DND-41 (cell line): ENCODE measurements around the gene CRACR2A.

Experiments
- ATAC-seq: fragments of 200-7000 bp; cut with Tn5 transposase; 3 replicates; pipeline ENCODE4 v1.9.1; 2021; ENCODE audit warnings: low read depth; ENCODE audit not compliant: insufficient read depth
- DNase-seq: peaks from one replicate; pipeline ENCODE4 v3.0.0-alpha.2; 2020
- H2AFZ ChIP-seq: 2 replicates; pipeline ENCODE4 v1.6.0; 2012; ENCODE audit warnings: low read depth, low read length
- H3K27ac ChIP-seq: 2 replicates; pipeline ENCODE4 v1.5.1; 2012; ENCODE audit warnings: low read length, inconsistent platforms
- H3K27me3 ChIP-seq: fragments of 200-600 bp; sonication (generic); 2 replicates; pipeline ENCODE4 v1.6.0; 2012; ENCODE audit warnings: low read length, mild to moderate bottlenecking, inconsistent platforms; ENCODE audit not compliant: insufficient read depth, poor library complexity
- H3K36me3 ChIP-seq: 2 replicates; pipeline ENCODE4 v1.5.1; 2012; ENCODE audit warnings: low read length, inconsistent platforms; ENCODE audit not compliant: insufficient read depth
- H3K4me1 ChIP-seq: 2 replicates; pipeline ENCODE4 v1.5.1; 2012; ENCODE audit warnings: mild to moderate bottlenecking, low read length; ENCODE audit not compliant: insufficient read depth
- H3K4me2 ChIP-seq: 2 replicates; pipeline ENCODE4 v1.6.0; 2012; ENCODE audit warnings: mild to moderate bottlenecking, moderate library complexity, low read length, inconsistent platforms; ENCODE audit not compliant: insufficient read depth
- H3K4me3 ChIP-seq, 2 experiments: fragments of 200-600 bp in 1 of 2; shearing (Covaris generic) in 1 of 2; 2 replicates each; pipeline ENCODE4 v1.5.1; 2012 to 2016; ENCODE audit warnings: inconsistent platforms in 2 of 2, low read length in 2 of 2, mild to moderate bottlenecking in 2 of 2, low read depth in 1 of 2, moderate library complexity in 1 of 2
- H3K79me2 ChIP-seq: 2 replicates; pipeline ENCODE4 v1.6.0; 2012; ENCODE audit warnings: low read length, inconsistent platforms; ENCODE audit not compliant: insufficient read depth
- H3K9ac ChIP-seq: 2 replicates; pipeline ENCODE4 v1.6.0; 2012; ENCODE audit warnings: low read depth, mild to moderate bottlenecking, inconsistent platforms, low read length, moderate library complexity
- H3K9me3 ChIP-seq: 2 replicates; pipeline ENCODE4 v1.5.1; 2012; ENCODE audit warnings: low read length, moderate library complexity, mild to moderate bottlenecking, inconsistent platforms; ENCODE audit not compliant: insufficient read depth, severe bottlenecking
- H4K20me1 ChIP-seq: 2 replicates; pipeline ENCODE4 v1.6.0; 2012; ENCODE audit warnings: low read length; ENCODE audit not compliant: insufficient read depth
- CTCF ChIP-seq: IDR thresholded peaks from 2 replicates; pipeline ENCODE4 v1.5.1; 2012; ENCODE audit warnings: borderline replicate concordance, low read length, moderate library complexity, mild to moderate bottlenecking; ENCODE audit not compliant: poor library complexity, severe bottlenecking; ENCODE audit errors: extremely low read depth
- EZH2 ChIP-seq: IDR thresholded peaks from 3 replicates; pipeline ENCODE4 v1.6.1; 2012; ENCODE audit warnings: borderline replicate concordance, low read depth, mild to moderate bottlenecking, moderate library complexity, low read length, inconsistent platforms; ENCODE audit not compliant: severe bottlenecking

The CRACR2A gene

GRCh38 chr12:3677609-3678008 is 75.3 kb downstream of the CRACR2A start:
- no peak overlapping the region for H3K9ac ChIP-seq
- peaks cover 77% of the 10 kb centered on the region for H3K36me3 ChIP-seq
- no peaks in the 10 kb centered on the region for H3K4me1 ChIP-seq
- DNase-seq (peak; percentile 7), ATAC-seq (no peak)
- H3K27ac ChIP-seq: no peak overlapping the region
- H2AFZ ChIP-seq: no peak overlapping the region
- no peak overlapping the region for H3K4me3 ChIP-seq
- no peaks in the 10 kb centered on the region for H3K79me2 ChIP-seq
- H3K4me2 ChIP-seq: no peak overlapping the region
- TF ChIP-seq EZH2 (no peak), CTCF (peak; percentile 24)
- no peaks in the 10 kb centered on the region for H4K20me1 ChIP-seq
- H3K9me3 ChIP-seq: no peaks in the 10 kb centered on the region
- no peaks in the 10 kb centered on the region for H3K27me3 ChIP-seq

- Histone ChIP-seq H3K36me3 (peaks cover 82% of the 10 kb centered on the region), H3K4me3 (no peak overlapping the region)
- no peak for TF ChIP-seq EZH2
Observed at GRCh38 chr12:3673981-3674708, 78.8 kb downstream of the CRACR2A start.

DNA sequence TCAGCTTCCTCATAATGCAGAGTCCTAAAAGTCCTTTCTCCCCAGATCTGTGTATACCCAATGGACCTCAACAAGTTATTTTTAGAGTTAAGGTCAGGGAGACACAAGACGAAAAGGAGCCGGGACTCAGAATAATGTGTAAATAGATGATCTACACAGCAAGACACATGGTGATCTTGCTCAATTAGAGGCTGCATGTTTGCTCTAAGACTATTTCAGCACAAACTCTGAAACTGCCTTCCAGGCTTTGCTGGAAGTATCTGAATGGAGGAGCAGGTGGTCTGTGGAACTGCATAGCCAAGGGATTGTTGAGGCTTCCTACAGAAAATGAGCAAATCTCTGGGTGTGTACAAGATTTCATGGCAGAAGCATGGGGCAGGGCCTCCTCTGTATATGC is 80.8 kb downstream of the CRACR2A start:
- no peaks in the 10 kb centered on the region for H4K20me1 ChIP-seq
- H3K9ac ChIP-seq: no peak overlapping the region
- H2AFZ ChIP-seq: no peak overlapping the region
- DNase-seq: no peak
- ATAC-seq: no peak
- H3K27me3 ChIP-seq: no peaks in the 10 kb centered on the region
- TF ChIP-seq EZH2 (no peak), CTCF (no peak)
- H3K27ac ChIP-seq: no peak overlapping the region
- no peaks in the 10 kb centered on the region for H3K4me1 ChIP-seq
- no peak overlapping the region for H3K4me2 ChIP-seq
- H3K9me3 ChIP-seq: no peaks in the 10 kb centered on the region
- H3K4me3 ChIP-seq: no peak overlapping the region
- H3K79me2 ChIP-seq: no peaks in the 10 kb centered on the region
- H3K36me3 ChIP-seq: peaks cover 79% of the 10 kb centered on the region

More at GRCh38 chr12:3673981-3674708, 78.8 kb downstream of the CRACR2A start:
- ATAC-seq (no peak), DNase-seq (no peak)
- Histone ChIP-seq H2AFZ (no peak overlapping the region), H3K9me3 (no peaks in the 10 kb centered on the region), H3K27me3 (no peaks in the 10 kb centered on the region), H3K79me2 (no peaks in the 10 kb centered on the region), H3K9ac (no peak overlapping the region), H3K4me2 (no peak overlapping the region), H3K27ac (no peak overlapping the region), H4K20me1 (no peaks in the 10 kb centered on the region), H3K4me1 (no peaks in the 10 kb centered on the region)

DNA sequence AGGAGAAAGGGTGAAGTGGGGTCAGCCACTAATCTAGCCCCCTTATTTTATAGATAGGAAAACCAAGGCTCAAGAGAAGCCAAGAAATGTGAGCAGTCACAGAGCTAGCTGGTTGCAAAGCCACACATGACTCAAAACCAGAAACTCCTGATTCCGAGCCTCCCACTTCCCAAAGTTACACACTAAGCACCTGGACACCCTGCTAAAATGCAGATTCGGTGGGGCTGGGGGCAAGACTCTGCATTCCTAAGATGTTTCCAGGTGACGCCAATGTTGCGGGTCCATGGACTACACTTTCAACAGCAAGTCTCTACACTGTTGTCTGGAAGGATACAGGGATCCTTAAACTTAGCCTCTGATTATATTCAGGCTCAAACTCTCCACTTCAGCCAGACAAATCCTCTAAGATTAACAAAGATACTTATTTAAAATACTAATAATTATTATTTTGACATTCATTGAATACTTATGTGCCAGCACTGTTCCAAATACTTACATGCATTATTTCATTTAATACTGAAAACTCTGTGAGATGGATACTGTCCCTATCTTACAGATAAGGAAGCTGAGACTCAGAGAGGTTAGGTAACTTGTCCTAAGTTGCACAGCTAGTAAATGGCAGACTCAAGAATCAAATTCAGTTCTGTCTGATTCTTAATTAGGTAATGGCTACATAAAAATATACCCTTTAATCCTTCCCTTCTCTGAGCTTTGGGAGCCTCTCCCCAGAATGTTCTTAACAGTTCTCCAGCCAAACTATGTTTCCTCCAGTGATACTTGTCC is 81.4 kb downstream of the CRACR2A start:
- Histone ChIP-seq H3K27me3 (no peaks in the 10 kb centered on the region), H3K4me2 (no peak overlapping the region), H3K79me2 (no peaks in the 10 kb centered on the region), H3K27ac (no peak overlapping the region), H3K4me3 (no peak overlapping the region), H2AFZ (no peak overlapping the region), H3K9ac (no peak overlapping the region), H4K20me1 (no peaks in the 10 kb centered on the region), H3K4me1 (no peaks in the 10 kb centered on the region), H3K9me3 (no peaks in the 10 kb centered on the region), H3K36me3 (peaks cover 79% of the 10 kb centered on the region)
- DNase-seq: no peak
- no peak for ATAC-seq
- TF ChIP-seq EZH2: no peak
- TF ChIP-seq CTCF: no peak
